ENCODE results near the gene LRRN3. TPM values are rescaled to one million over a fixed set of nuclear protein-coding genes. Genes with fewer than 3 reads are reported as not detected.

The LRRN3 gene
- total and polyA plus RNA-seq, 2 of the 4 experiments (the other 2 are of a cell fraction): 6.9 to 15.2 TPM

DNA sequence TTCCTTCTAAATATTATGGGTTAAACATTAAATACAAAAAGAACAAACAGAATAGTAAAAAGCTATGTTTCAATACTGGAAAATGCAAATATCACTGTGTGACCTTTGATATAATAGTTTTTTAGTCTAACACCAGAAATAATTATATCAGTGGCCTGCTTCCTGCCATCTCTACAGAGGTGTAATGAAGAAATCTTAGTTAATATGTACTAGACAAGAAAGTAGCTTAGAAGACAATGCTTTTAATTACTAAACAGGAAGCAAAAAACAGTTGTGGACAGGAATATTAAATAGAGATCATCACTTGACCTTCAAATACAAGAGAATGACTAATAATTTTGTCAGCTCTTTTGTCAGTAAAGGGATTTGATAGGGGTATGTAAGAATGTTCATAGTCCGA, 47.4 kb upstream of the LRRN3 start:
- no peak overlapping the region for H3K18ac ChIP-seq (ENCODE audit: low read depth, low read length)
- no peaks in the 10 kb centered on the region for H3K79me1 ChIP-seq (ENCODE audit: low read depth in 1 of 2, low read length in 2 of 2)
- CTCF ChIA-PET: interaction anchor here (1.1 kb wide), 1 partner anchor 17 kb away, joined by 3 read pairs; no protein-coding TSS in a partner anchor
- no peak overlapping the region for H3K4me3 ChIP-seq (ENCODE audit: insufficient read depth, low read depth, low read length)
- no peaks in the 10 kb centered on the region for H3K4me1 ChIP-seq (ENCODE audit: control insufficient read depth, insufficient read depth, low read length)
- no peak overlapping the region for H2BK120ac ChIP-seq (ENCODE audit: low read depth, low read length)
- H3K4ac ChIP-seq (ENCODE audit: low read depth, low read length): no peak overlapping the region
- WGBS, 2 experiments (ENCODE audit: extremely low coverage in 2 of 2, insufficient read length in 1 of 2): no CpG with 5 or more reads among the region's 1 CpG
- no peaks in the 10 kb centered on the region for H3K27me3 ChIP-seq (ENCODE audit: control insufficient read depth, insufficient read depth, low read length)
- H3K27ac ChIP-seq (ENCODE audit: insufficient read depth, low read length): no peak overlapping the region
- H4K91ac ChIP-seq (ENCODE audit: insufficient read depth, low read depth, low read length): no peak overlapping the region
- BruUV-seq (replicated peaks): no TSS peak
- no peaks in the 10 kb centered on the region for H3K9me3 ChIP-seq (ENCODE audit: control insufficient read depth, insufficient read depth, low read length)
- H2BK15ac ChIP-seq (ENCODE audit: low read depth, low read length): no peak overlapping the region
- DNase-seq: no peak
- H2AK5ac ChIP-seq (ENCODE audit: low read depth, low read length): no peak overlapping the region
- H2AK9ac ChIP-seq (replicated peaks; ENCODE audit: low read depth, low read length, poor library complexity): no peak overlapping the region
- H3K9ac ChIP-seq (ENCODE audit: low read depth, low read length): no peak overlapping the region
- H2BK5ac ChIP-seq (ENCODE audit: low read depth, low read length, poor library complexity, severe bottlenecking): no peak overlapping the region
- no peak overlapping the region for H3K14ac ChIP-seq (replicated peaks; ENCODE audit: low read depth, low read length)
- H3K56ac ChIP-seq (ENCODE audit: extremely low read depth, insufficient read depth, low read length): no peak overlapping the region
- H2BK20ac ChIP-seq (ENCODE audit: low read depth, low read length): no peak overlapping the region
- dilution Hi-C loops (cut with HindIII; ENCODE audit: low sequenced_read_pairs, unreplicated experiment) (no loop called here), in situ Hi-C loops (cut with MboI; ENCODE audit: low sequenced_read_pairs) (no loop called here), intact Hi-C loops (cut with micrococcal nuclease) (no loop called here)
- H3K9me1 ChIP-seq (ENCODE audit: insufficient read depth, low read length): no peaks in the 10 kb centered on the region
- no peak overlapping the region for H4K5ac ChIP-seq (ENCODE audit: low read depth, low read length)
- H3K23ac ChIP-seq (ENCODE audit: low read depth, low read length): no peak overlapping the region
- TF ChIP-seq CTCF (conservative IDR thresholded peaks at IDR 0.05; ENCODE audit: low read depth, low read length) (no peak), MXI1 (IDR thresholded peaks at IDR 0.05; ENCODE audit: borderline replicate concordance, low read depth, low read length) (no peak), BHLHE40 (IDR thresholded peaks at IDR 0.05; ENCODE audit: low read depth, low read length) (no peak)
- H2AFZ ChIP-seq (replicated peaks; ENCODE audit: low read length, poor library complexity): no peak overlapping the region
- no peaks in the 10 kb centered on the region for H4K20me1 ChIP-seq (ENCODE audit: insufficient read depth, low read length)
- POLR2A ChIA-PET (ENCODE audit: unreplicated experiment): interaction anchor here (0.6 kb wide), 1 partner anchor 930 kb away, joined by 4 read pairs; no protein-coding TSS in a partner anchor
- no peak overlapping the region for H3K4me2 ChIP-seq (ENCODE audit: low read depth, low read length)
- no peaks in the 10 kb centered on the region for H3K36me3 ChIP-seq (ENCODE audit: control insufficient read depth, insufficient read depth, low read length)
- no peak for ATAC-seq (ENCODE audit: low read depth)
- no peak overlapping the region for H4K8ac ChIP-seq (ENCODE audit: low read depth in 2 of 2, low read length in 2 of 2)
